ENCODE measurements around the gene MAPKAP1. TPM values are rescaled to one million over a fixed set of nuclear protein-coding genes. Genes with fewer than 3 reads are reported as not detected.
"Not testable (repeated sequence)": the region's sequence is repeated elsewhere in the genome, so short reads cannot be mapped to it uniquely, and the experiment has no call there.

The MAPKAP1 gene
- total and polyA plus RNA-seq, 9 of the 15 experiments (the other 6 are each of a cell fraction or from before 2014, with no cell fraction given): 2.6 to 82.1 (median 61.1) TPM

- TF ChIP-seq RUNX1 (IDR thresholded peaks at IDR 0.05; ENCODE audit: low read depth): no peak
These were observed 136.8 kb downstream of the MAPKAP1 start (continued) for GRCh38 chr9:125570246-125570645.

- Histone ChIP-seq H4K20me1 (replicated peaks; ENCODE audit: control insufficient read depth, insufficient read depth, low read length) (no peaks in the 10 kb centered on the region), H3K4me2 (ENCODE audit: insufficient read depth, low read length) (no peak overlapping the region)
- no TSS peak for BruUV-seq (replicated peaks)
These were observed 138.4 kb downstream of the MAPKAP1 start for GRCh38 chr9:125568621-125569020.

GRCh38 chr9:125566051-125566450 lies 141.0 kb downstream of the MAPKAP1 start:
- H3K9me1 ChIP-seq (ENCODE audit: control insufficient read depth, insufficient read depth, low read length); H3K27ac ChIP-seq (ENCODE audit: extremely low read depth, low read depth, low read length); H3K4me2 ChIP-seq (ENCODE audit: insufficient read depth, low read length); H4K20me1 ChIP-seq (replicated peaks; ENCODE audit: control insufficient read depth, insufficient read depth, low read length); BruUV-seq (replicated peaks); H3K4me3 ChIP-seq; DNase-seq (ENCODE audit: extremely low read depth in 1 of 4, low spot score in 3 of 4); ATAC-seq; H3K9ac ChIP-seq (ENCODE audit: insufficient read depth in 1 of 2, low read depth in 2 of 2, low read length in 2 of 2); H2AFZ ChIP-seq (ENCODE audit: low read depth, low read length); H3K4me1 ChIP-seq (replicated peaks in 1 of 2; ENCODE audit: control insufficient read depth in 2 of 2, insufficient read depth in 2 of 2, low read length in 2 of 2); H3K36me3 ChIP-seq (ENCODE audit: control insufficient read depth, insufficient read depth, low read length); in situ Hi-C loops (cut with MboI); H3K79me2 ChIP-seq (ENCODE audit: control insufficient read depth, insufficient read depth, low read length); H3K9me3 ChIP-seq (replicated peaks; ENCODE audit: control insufficient read depth, insufficient read depth, low read depth, low read length); POLR2A ChIA-PET; H3K27me3 ChIP-seq (ENCODE audit: control insufficient read depth in 2 of 2, insufficient read depth in 2 of 2, low read length in 2 of 2); CTCF ChIA-PET (ENCODE audit: low intra/inter-chr PET ratio); FAIRE-seq: not testable (repeated sequence)
- intact Hi-C loops (cut with micrococcal nuclease): loop anchor here (10.0 kb wide), 1 partner anchor 929 kb away; no protein-coding TSS in a partner anchor

More at GRCh38 chr9:125568621-125569020, 138.4 kb downstream of the MAPKAP1 start:
- Histone ChIP-seq H3K27me3 (ENCODE audit: control insufficient read depth in 2 of 2, insufficient read depth in 2 of 2, low read length in 2 of 2) (no peaks in the 10 kb centered on the region), H3K4me1 (replicated peaks in 1 of 2; ENCODE audit: control insufficient read depth in 2 of 2, insufficient read depth in 2 of 2, low read length in 2 of 2) (no peaks in the 10 kb centered on the region), H3K9me3 (replicated peaks; ENCODE audit: control insufficient read depth, insufficient read depth, low read depth, low read length) (no peaks in the 10 kb centered on the region), H3K79me2 (ENCODE audit: control insufficient read depth, insufficient read depth, low read length) (no peaks in the 10 kb centered on the region), H3K9me1 (ENCODE audit: control insufficient read depth, insufficient read depth, low read length) (no peaks in the 10 kb centered on the region), H3K9ac (ENCODE audit: insufficient read depth in 1 of 2, low read depth in 2 of 2, low read length in 2 of 2) (no peak overlapping the region), H3K27ac (ENCODE audit: extremely low read depth, low read depth, low read length) (no peak overlapping the region), H2AFZ (ENCODE audit: low read depth, low read length) (no peak overlapping the region), H3K4me3 (no peak overlapping the region), H3K36me3 (ENCODE audit: control insufficient read depth, insufficient read depth, low read length) (no peaks in the 10 kb centered on the region)
- no peak for DNase-seq (ENCODE audit: extremely low read depth in 1 of 4, low spot score in 3 of 4)
- no peak for TF ChIP-seq RFX5 (IDR thresholded peaks at IDR 0.05; ENCODE audit: low read depth, low read length)
- no peak for TF ChIP-seq GATAD2B (IDR thresholded peaks at IDR 0.05; ENCODE audit: borderline replicate concordance)
- no peak for TF ChIP-seq ATF7 (IDR thresholded peaks at IDR 0.05)
- no peak for TF ChIP-seq CREM (IDR thresholded peaks at IDR 0.05; ENCODE audit: low read depth)
- TF ChIP-seq ILK (tag; IDR thresholded peaks at IDR 0.05; ENCODE audit: borderline replicate concordance, low read depth): no peak
- TF ChIP-seq STAT6 (CRISPR knock-in tag; IDR thresholded peaks at IDR 0.05): no peak
- TF ChIP-seq CREB1 (IDR thresholded peaks at IDR 0.05): no peak
- TF ChIP-seq CREB1 (CRISPR knock-in tag; IDR thresholded peaks at IDR 0.05): no peak
- TF ChIP-seq ZNF76 (CRISPR knock-in tag; IDR thresholded peaks at IDR 0.05; ENCODE audit: borderline replicate concordance): no peak
- no peak for TF ChIP-seq ZNF696 (CRISPR knock-in tag; conservative IDR thresholded peaks at IDR 0.05)
- TF ChIP-seq ETV6 (IDR thresholded peaks at IDR 0.05; ENCODE audit: borderline replicate concordance in 1 of 2, low read depth in 2 of 2, low read length in 1 of 2): no peak
- no peak for TF ChIP-seq ETV6 (CRISPR knock-in tag; IDR thresholded peaks at IDR 0.05; ENCODE audit: borderline replicate concordance)
- TF ChIP-seq MTF1 (CRISPR knock-in tag; IDR thresholded peaks at IDR 0.05; ENCODE audit: borderline replicate concordance): no peak
- no peak for TF ChIP-seq EP300 (IDR thresholded peaks at IDR 0.05; ENCODE audit: low read length)
- intact Hi-C loops (cut with micrococcal nuclease) (loop anchor here (10.0 kb wide), 1 partner anchor 926 kb away; no protein-coding TSS in a partner anchor), in situ Hi-C loops (cut with MboI) (no loop called here)
- no peak for FAIRE-seq
- ChIA-PET CTCF (ENCODE audit: low intra/inter-chr PET ratio) (no interaction called here), POLR2A (no interaction called here)
- ATAC-seq: no peak
- 60% methylated on average over 4 of the region's 4 CpGs for WGBS (ENCODE audit: insufficient coverage, low coverage, missing lambda C conversion rate)

Data from K562 (cell line).